Testis (tissue), 3 donors: Measurements from ENCODE around the gene C11orf91. TPM values are rescaled to one million over a fixed set of nuclear protein-coding genes. Genes with fewer than 3 reads are reported as not detected.

Source experiments
- DNase-seq: peaks from one replicate; pipeline ENCODE4 v3.0.0-alpha.2; 2019
- H3K27ac ChIP-seq, 2 donors: fragments of 200-600 bp; sonication (generic); one replicate each; pipeline ENCODE4 v1.5.1; 2019
- H3K27me3 ChIP-seq: fragments of 200-600 bp; sonication (generic); one replicate; pipeline ENCODE4 v1.5.1; 2019
- H3K36me3 ChIP-seq: fragments of 200-600 bp; sonication (generic); one replicate; pipeline ENCODE4 v1.5.1; 2017; ENCODE audit warnings: low read depth; ENCODE audit errors: missing control alignments
- H3K4me1 ChIP-seq: fragments of 200-600 bp; sonication (generic); one replicate; pipeline ENCODE4 v1.5.1; 2019
- H3K4me3 ChIP-seq, 2 donors: fragments of 200-600 bp; sonication (generic); one replicate each; pipeline ENCODE4 v1.5.1; 2017 to 2019
- H3K9me3 ChIP-seq: fragments of 200-600 bp; sonication (generic); one replicate; pipeline ENCODE4 v1.5.1; 2017
- POLR2A ChIP-seq: fragments of 450-650 bp; IDR thresholded peaks from one replicate; pipeline ENCODE4 v1.6.1; 2017; ENCODE audit warnings: antibody characterized with exemption, mild to moderate bottlenecking, moderate library complexity
- WGBS, 2 donors: methylation state at CpG; one replicate each; pipeline ENCODE4 v1.1.5; 2018; 5-methylcytosine and 5-hydroxymethylcytosine counted together
- intact Hi-C: fragments of 100-400 bp; cut with DNase I; formaldehyde crosslinking; loops from one replicate; pipeline ENCODE4 v1.15.1; 2023; ENCODE audit warnings: low total_unique reads
- polyA plus RNA-seq: library from polyadenylated mRNA; stranded (reverse); fragments of 350-450 nt; fragmentation: Illumina TruSeq; extraction: RNeasy Lipid Tissue Mini Kit (QIAGEN cat#74804); gene quantifications from one replicate; pipeline ENCODE4 v1.2.3, GENCODE V29; 2014; ENCODE audit warnings: low read depth, low replicate concordance; ENCODE audit not compliant: insufficient read depth
- total RNA-seq, 2 donors: library from RNA; depleted of rRNA; stranded (reverse); fragments of >200 nt; gene quantifications; one replicate each; pipeline ENCODE4 v1.2.3, GENCODE V29; 2016
- TF ChIP-seq, protein P1 (sequence below), 3 experiments: fragments of 450-650 bp in 2 of 3; fragments of 200-600 bp in 1 of 3; sonication (generic) in 1 of 3; IDR thresholded peaks; one replicate each; pipeline ENCODE4 v1.5.1; 2016 to 2019; ENCODE audit warnings: antibody characterized with exemption in 3 of 3, mild to moderate bottlenecking in 2 of 3, moderate library complexity in 1 of 3

The C11orf91 gene
- total and polyA plus RNA-seq, 3 donors from 2014 or later = 0.81 to 12.8 TPM; not detected in 1

DNA sequence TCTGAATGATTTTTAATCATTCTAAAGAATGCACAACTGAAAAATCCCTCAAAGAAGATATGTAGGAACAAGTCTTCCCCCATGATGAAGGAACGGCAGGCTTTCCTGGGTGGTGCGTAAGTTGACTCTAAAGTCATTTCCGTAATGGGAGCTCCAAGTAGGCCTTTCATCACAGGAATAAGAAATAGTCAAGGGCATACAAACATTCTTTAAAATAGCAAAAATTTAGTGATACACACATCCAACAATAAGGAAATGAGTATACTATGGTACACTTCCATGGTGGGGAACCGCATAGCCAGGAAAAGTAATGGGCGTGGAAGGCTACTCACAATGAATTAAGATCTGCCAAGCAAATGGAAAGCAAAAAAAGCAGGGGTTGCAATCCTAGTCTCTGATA, 24.9 kb upstream of the C11orf91 start:
- no peaks in the 10 kb centered on the region for H3K36me3 ChIP-seq
- intact Hi-C loops = no loop called here
- DNase-seq = no peak
- WGBS, 2 donors = 79% methylated on average over 5 of the region's 5 CpGs
- H3K4me3 ChIP-seq = no peak overlapping the region
- H3K4me1 ChIP-seq = peaks cover 28% of the 10 kb centered on the region
- no peaks in the 10 kb centered on the region for H3K27me3 ChIP-seq
- H3K27ac ChIP-seq = peak overlapping the region in 1 of 2 donors; percentile 86
- no peaks in the 10 kb centered on the region for H3K9me3 ChIP-seq
- TF ChIP-seq, protein P1, sequence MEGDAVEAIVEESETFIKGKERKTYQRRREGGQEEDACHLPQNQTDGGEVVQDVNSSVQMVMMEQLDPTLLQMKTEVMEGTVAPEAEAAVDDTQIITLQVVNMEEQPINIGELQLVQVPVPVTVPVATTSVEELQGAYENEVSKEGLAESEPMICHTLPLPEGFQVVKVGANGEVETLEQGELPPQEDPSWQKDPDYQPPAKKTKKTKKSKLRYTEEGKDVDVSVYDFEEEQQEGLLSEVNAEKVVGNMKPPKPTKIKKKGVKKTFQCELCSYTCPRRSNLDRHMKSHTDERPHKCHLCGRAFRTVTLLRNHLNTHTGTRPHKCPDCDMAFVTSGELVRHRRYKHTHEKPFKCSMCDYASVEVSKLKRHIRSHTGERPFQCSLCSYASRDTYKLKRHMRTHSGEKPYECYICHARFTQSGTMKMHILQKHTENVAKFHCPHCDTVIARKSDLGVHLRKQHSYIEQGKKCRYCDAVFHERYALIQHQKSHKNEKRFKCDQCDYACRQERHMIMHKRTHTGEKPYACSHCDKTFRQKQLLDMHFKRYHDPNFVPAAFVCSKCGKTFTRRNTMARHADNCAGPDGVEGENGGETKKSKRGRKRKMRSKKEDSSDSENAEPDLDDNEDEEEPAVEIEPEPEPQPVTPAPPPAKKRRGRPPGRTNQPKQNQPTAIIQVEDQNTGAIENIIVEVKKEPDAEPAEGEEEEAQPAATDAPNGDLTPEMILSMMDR (IDR thresholded peaks at IDR 0.05) = no peak
- no peak for TF ChIP-seq POLR2A

DNA sequence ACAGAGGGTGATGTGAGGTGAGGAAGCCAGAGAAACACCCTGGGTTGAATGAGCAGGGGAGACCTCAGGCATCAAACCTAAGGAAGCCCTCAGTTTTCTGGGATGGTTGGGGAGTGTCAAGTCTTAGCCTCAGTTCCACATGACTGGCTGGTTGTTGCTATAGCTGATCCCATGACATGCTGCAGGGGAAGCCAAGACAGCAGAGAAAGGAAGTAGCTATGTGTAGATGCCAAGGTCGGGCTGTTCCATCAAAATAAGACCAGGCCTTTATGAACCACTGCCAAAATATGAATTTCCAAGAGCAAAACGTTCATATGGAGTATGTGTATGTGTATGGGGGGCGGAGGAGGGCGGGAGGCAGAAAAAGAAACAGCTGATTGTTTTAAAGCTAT, 24.0 kb upstream of the C11orf91 start:
- peak; percentile 73 for DNase-seq
- WGBS, 2 donors = 47 to 54% methylated on average over 4 of the region's 4 CpGs

GRCh38 chr11:33723238-33723881, 22.7 kb upstream of the C11orf91 start:
- no peaks in the 10 kb centered on the region for H3K27me3 ChIP-seq
- 63 to 68% methylated on average over 6 of the region's 6 CpGs for WGBS, 2 donors
- H3K9me3 ChIP-seq = no peaks in the 10 kb centered on the region
- H3K27ac ChIP-seq = peak overlapping the region; percentile 64 to 86
- DNase-seq = no peak
- peaks cover 28% of the 10 kb centered on the region for H3K4me1 ChIP-seq
- TF ChIP-seq, protein P1 (IDR thresholded peaks at IDR 0.05) = no peak
- TF ChIP-seq POLR2A = no peak
- no peak overlapping the region for H3K4me3 ChIP-seq
- intact Hi-C loops = no loop called here
- no peaks in the 10 kb centered on the region for H3K36me3 ChIP-seq

More for the DNA sequence above, 24.0 kb upstream of the C11orf91 start:
- TF ChIP-seq, protein P1 (IDR thresholded peaks at IDR 0.05) = no peak
- TF ChIP-seq POLR2A = no peak
- no peaks in the 10 kb centered on the region for H3K9me3 ChIP-seq
- H3K4me3 ChIP-seq = no peak overlapping the region
- peaks cover 28% of the 10 kb centered on the region for H3K4me1 ChIP-seq
- H3K27me3 ChIP-seq = no peaks in the 10 kb centered on the region
- intact Hi-C loops = no loop called here
- H3K27ac ChIP-seq = peak overlapping the region; percentile 64 to 86
- no peaks in the 10 kb centered on the region for H3K36me3 ChIP-seq

DNA sequence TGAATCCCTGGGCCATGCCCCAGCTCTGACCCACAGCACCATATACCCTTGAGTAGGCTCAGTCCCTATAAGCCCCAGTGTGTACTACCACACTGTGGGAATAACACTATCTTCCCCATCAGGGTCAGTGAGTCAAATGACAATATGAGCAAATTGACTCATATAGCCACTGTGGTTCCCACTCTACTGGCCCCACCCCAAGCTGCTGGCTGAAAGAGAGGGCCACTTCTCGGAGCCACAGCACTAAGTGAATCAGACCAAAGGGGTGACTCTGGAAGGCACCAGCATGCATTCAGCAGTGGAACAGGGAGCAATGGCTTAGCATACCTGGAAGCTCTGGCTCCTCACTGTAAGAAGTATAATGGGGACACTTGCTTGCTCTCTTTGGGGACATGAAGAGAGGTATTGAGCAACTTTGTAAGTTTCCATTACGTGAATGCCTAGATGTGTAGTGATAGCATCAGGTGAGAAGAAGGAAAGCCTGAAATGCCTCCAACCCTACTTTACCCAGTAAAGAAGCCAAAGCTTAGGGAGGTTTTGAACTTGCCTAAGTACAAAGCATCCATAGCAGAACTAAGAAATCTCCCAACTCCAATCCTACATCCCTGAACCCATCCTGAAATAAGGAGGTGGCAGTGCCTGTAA, 22.1 kb upstream of the C11orf91 start:
- no peak overlapping the region for H3K4me3 ChIP-seq
- WGBS, 2 donors = 72 to 79% methylated on average over 2 of the region's 2 CpGs
- no peaks in the 10 kb centered on the region for H3K9me3 ChIP-seq
- DNase-seq = no peak
- intact Hi-C loops = no loop called here
- no peaks in the 10 kb centered on the region for H3K27me3 ChIP-seq
- no peaks in the 10 kb centered on the region for H3K36me3 ChIP-seq
- H3K4me1 ChIP-seq = peaks cover 28% of the 10 kb centered on the region
- no peak for TF ChIP-seq POLR2A
- TF ChIP-seq, protein P1 (IDR thresholded peaks at IDR 0.05) = no peak
- H3K27ac ChIP-seq = peak overlapping the region; percentile 64 to 86

DNA sequence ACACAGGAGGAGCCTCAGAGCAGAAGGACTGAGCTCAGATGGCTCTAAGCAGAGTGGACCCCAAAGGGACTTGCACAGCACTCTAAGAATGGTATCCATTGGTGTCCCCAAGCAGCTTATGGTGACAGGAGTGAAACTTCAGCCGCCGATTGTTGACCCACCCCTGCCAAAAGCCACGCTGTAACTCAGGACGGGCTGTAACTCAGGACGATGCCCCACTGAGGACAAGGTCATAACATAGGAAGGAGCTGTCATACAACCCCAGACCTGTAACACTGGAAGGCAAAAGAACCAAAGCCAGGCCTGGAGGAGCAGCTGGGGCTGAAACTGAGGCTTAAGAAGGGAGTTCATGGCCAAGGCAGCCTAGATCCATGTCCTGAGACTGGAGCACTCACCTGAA, 21.4 kb upstream of the C11orf91 start:
- TF ChIP-seq POLR2A = no peak
- TF ChIP-seq, protein P1 (IDR thresholded peaks at IDR 0.05) = no peak
- H3K36me3 ChIP-seq = no peaks in the 10 kb centered on the region
- intact Hi-C loops = no loop called here
- peak overlapping the region; percentile 64 to 86 for H3K27ac ChIP-seq
- DNase-seq = no peak
- H3K4me3 ChIP-seq = no peak overlapping the region
- H3K4me1 ChIP-seq = peaks cover 28% of the 10 kb centered on the region
- no peaks in the 10 kb centered on the region for H3K9me3 ChIP-seq
- H3K27me3 ChIP-seq = no peaks in the 10 kb centered on the region
- 73 to 80% methylated on average over 5 of the region's 5 CpGs for WGBS, 2 donors
